ENCODE measurements around the gene TMEM92.

DNA sequence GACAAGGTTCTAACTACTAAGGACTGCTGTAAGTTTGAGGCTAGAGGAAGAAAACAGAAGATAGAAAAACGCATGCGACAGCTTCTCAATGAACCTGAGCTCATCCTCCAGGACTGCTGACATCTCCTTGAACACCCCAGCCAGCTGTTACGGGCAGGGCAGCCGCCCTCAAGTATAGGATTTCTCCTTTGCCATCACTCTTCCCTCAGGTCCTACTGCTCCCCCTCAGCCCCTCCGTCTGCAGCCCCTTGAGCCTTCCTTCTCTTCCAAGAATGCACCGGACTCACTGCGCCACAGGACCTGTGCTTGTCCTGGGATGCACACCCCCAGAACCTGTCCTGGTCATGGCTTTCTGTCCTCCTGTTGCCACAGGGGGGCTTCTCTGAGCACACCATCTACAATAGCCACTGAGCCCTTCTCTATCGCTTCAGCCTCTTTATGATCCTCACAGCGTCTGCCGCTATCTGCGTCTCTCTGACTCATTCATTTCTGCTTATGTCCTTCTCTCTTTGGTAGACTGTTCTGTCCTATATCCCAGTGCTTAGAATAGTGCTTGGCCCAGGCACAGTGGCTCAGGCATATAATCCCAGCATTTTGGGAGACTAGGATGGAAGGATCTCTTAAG lies 56.0 kb downstream of the TMEM92 start:
- TF ChIP-seq, protein P1, sequence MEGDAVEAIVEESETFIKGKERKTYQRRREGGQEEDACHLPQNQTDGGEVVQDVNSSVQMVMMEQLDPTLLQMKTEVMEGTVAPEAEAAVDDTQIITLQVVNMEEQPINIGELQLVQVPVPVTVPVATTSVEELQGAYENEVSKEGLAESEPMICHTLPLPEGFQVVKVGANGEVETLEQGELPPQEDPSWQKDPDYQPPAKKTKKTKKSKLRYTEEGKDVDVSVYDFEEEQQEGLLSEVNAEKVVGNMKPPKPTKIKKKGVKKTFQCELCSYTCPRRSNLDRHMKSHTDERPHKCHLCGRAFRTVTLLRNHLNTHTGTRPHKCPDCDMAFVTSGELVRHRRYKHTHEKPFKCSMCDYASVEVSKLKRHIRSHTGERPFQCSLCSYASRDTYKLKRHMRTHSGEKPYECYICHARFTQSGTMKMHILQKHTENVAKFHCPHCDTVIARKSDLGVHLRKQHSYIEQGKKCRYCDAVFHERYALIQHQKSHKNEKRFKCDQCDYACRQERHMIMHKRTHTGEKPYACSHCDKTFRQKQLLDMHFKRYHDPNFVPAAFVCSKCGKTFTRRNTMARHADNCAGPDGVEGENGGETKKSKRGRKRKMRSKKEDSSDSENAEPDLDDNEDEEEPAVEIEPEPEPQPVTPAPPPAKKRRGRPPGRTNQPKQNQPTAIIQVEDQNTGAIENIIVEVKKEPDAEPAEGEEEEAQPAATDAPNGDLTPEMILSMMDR (IDR thresholded peaks at IDR 0.05) = no peak
- TF ChIP-seq POLR2A (IDR thresholded peaks at IDR 0.05) = no peak

Measured in adrenal gland (tissue), 5 donors.